Stomach (tissue), 9 donors: Measurements from ENCODE around the gene EYA3. TPM values are rescaled to one million over a fixed set of nuclear protein-coding genes. Genes with fewer than 3 reads are reported as not detected.
A peak's percentile ranks its signal among the peaks of the same experiment; 100 is the strongest.

Experiments
- DNase-seq, 2 donors: peaks; one replicate each; pipeline versions ENCODE4 v3.0.0 to v3.0.0-alpha.2; 2013 to 2019
- H3K27ac ChIP-seq, 5 donors: fragments of 200-600 bp in 4 of 5; sonication (generic) in 4 of 5; one replicate each; pipeline ENCODE4 v1.5.1; 2013 to 2019; ENCODE audit warnings: mild to moderate bottlenecking in 1 of 5, moderate library complexity in 1 of 5
- H3K27me3 ChIP-seq, 3 donors: fragments of 200-600 bp; sonication (generic); one replicate each; pipeline ENCODE4 v1.5.1; 2017 to 2019; ENCODE audit warnings: mixed run types in 1 of 3
- H3K36me3 ChIP-seq, 4 donors: fragments of 200-600 bp; sonication (generic); 1 replicate in 3 of 4; 2 replicates in 1 of 4; pipeline ENCODE4 v1.5.1; 2016 to 2019
- H3K4me1 ChIP-seq, 4 donors: fragments of 200-600 bp; sonication (generic); one replicate each; pipeline ENCODE4 v1.5.1; 2016 to 2019
- H3K4me3 ChIP-seq, 4 donors: fragments of 200-600 bp; sonication (generic) in 3 of 4; one replicate each; pipeline ENCODE4 v1.5.1; 2016 to 2019; ENCODE audit warnings: mild to moderate bottlenecking in 1 of 4
- H3K9me3 ChIP-seq, 4 donors: fragments of 200-600 bp; sonication (generic); one replicate each; pipeline ENCODE4 v1.5.1; 2016 to 2019
- CTCF ChIP-seq, 7 experiments: fragments of 450-650 bp in 4 of 7; fragments of 200-600 bp in 3 of 7; sonication (generic) in 3 of 7; IDR thresholded peaks; one replicate each; pipeline ENCODE4 v1.5.1; 2016 to 2019; ENCODE audit warnings: antibody characterized with exemption in 7 of 7, control low read depth in 2 of 7, mild to moderate bottlenecking in 1 of 7
- EP300 ChIP-seq: sonication (generic); formaldehyde crosslinking; IDR thresholded peaks from one replicate; pipeline ENCODE4 v1.6.1; 2017; ENCODE audit warnings: antibody characterized with exemption
- POLR2A ChIP-seq, 4 donors: fragments of 450-650 bp; IDR thresholded peaks; one replicate each; pipeline ENCODE4 v1.6.1; 2016; ENCODE audit warnings: antibody characterized with exemption in 4 of 4, control low read depth in 2 of 4, mild to moderate bottlenecking in 1 of 4, moderate library complexity in 1 of 4
- POLR2AphosphoS5 ChIP-seq, 3 donors: sonication (generic); formaldehyde crosslinking; IDR thresholded peaks; one replicate each; pipeline ENCODE4 v1.6.1; 2016; ENCODE audit warnings: antibody characterized with exemption in 3 of 3
- WGBS, 5 donors: extraction: QIAGEN DNeasy Blood & Tissue Kit in 3 of 5; methylation state at CpG; one replicate each; pipeline versions ENCODE4 v1.1.5 to v1.1.7; 2013 to 2018; 5-methylcytosine and 5-hydroxymethylcytosine counted together
- intact Hi-C: fragments of 100-400 bp; cut with DNase I; formaldehyde crosslinking; loops from one replicate; pipeline ENCODE4 v1.15.1; 2023; ENCODE audit warnings: low total_unique reads
- polyA plus RNA-seq, 3 donors: library from polyadenylated mRNA; stranded (reverse); fragments of 200-250 nt; gene quantifications; one replicate each; pipeline ENCODE4 v1.2.3, GENCODE V29; 2013
- total RNA-seq, 5 donors: library from RNA; depleted of rRNA; stranded (reverse); fragments of >200 nt; gene quantifications; one replicate each; pipeline versions ENCODE4 v1.1.0 to v1.2.3, GENCODE V29; 2014 to 2016
- donor health status: healthy with polysubstance abuse.
- donor health status: Bipolar disorder and iron deficiency.
- donor health status: healthy.

The EYA3 gene
- total and polyA plus RNA-seq, 8 donors = 2.9 to 38.2 (median 12.5) TPM

- Histone ChIP-seq H3K36me3 (peaks cover 0 to 8% (median 4%) of the 10 kb centered on the region in 4 donors), H3K27me3 (no peaks in the 10 kb centered on the region), H3K27ac (no peak overlapping the region), H3K4me1 (peaks cover 0 to 16% (median 8%) of the 10 kb centered on the region in 4 donors), H3K4me3 (no peak overlapping the region), H3K9me3 (no peaks in the 10 kb centered on the region)
- WGBS, 5 donors = 35 to 60% (median 46%) methylated on average over 4 of the region's 4 CpGs
- TF ChIP-seq POLR2AphosphoS5 (IDR thresholded peaks at IDR 0.05) (no peak), POLR2A (IDR thresholded peaks at IDR 0.05) (no peak), CTCF (IDR thresholded peaks at IDR 0.05) (no peak), EP300 (no peak)
- DNase-seq = peak in 1 of 2 donors; percentile 16
- intact Hi-C loops = no loop called here
These were observed 30.2 kb downstream of the EYA3 start for GRCh38 chr1:28058168-28058567.

DNA sequence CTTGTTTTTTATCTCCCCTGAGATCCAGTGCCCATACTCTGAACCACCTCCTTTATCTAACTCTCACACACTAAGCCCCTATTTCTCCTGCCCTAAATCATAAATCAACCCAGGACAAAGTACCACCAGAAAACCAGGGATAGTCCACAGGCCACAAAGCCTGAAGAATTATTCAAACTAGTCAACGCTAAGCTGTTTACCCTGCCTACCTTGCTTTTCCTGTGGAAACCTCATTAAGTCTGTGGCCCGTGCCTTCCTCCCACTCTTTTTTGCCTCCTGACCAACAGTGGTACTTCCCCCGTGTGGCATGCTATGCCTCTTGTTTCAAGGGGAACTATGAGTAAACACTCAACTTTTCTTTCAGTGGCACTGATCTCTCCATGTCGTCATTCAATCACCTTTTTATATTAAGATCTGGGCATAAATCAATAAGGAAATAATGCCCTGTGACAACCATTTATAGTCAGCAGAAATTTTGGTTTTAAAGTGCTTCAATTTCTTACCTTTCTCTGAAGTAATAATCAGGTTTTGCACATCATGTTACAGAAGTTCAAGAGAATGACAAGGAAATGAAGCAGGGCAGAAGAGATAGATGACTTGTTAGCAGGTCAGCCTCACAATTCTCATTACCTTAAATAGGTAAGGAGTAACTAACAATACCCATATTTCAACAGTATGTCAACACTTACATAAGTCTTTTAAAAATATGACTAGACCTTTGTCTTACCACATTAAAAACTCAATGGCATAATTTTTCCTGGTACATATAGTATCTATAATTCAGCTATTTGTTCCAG lies 32.1 kb downstream of the EYA3 start:
- H3K4me3 ChIP-seq = no peak overlapping the region
- TF ChIP-seq POLR2AphosphoS5 (IDR thresholded peaks at IDR 0.05) (no peak), POLR2A (IDR thresholded peaks at IDR 0.05) (no peak), CTCF (IDR thresholded peaks at IDR 0.05) (no peak), EP300 (no peak)
- peaks cover 0 to 19% (median 4%) of the 10 kb centered on the region in 4 donors for H3K36me3 ChIP-seq
- no peaks in the 10 kb centered on the region for H3K27me3 ChIP-seq
- H3K9me3 ChIP-seq = no peaks in the 10 kb centered on the region
- 31 to 55% (median 43%) methylated on average over 4 of the region's 4 CpGs for WGBS, 5 donors
- no peak overlapping the region for H3K27ac ChIP-seq
- DNase-seq = peak in 1 of 2 donors; percentile 49
- intact Hi-C loops = no loop called here
- peaks cover 0 to 16% (median 8%) of the 10 kb centered on the region in 4 donors for H3K4me1 ChIP-seq

- Histone ChIP-seq H3K36me3 (peaks cover 10 to 36% (median 27%) of the 10 kb centered on the region in 4 donors), H3K4me3 (no peak overlapping the region), H3K27me3 (no peaks in the 10 kb centered on the region), H3K4me1 (no peaks in the 10 kb centered on the region), H3K9me3 (no peaks in the 10 kb centered on the region), H3K27ac (no peak overlapping the region)
- TF ChIP-seq POLR2AphosphoS5 (IDR thresholded peaks at IDR 0.05) = no peak
- no peak for TF ChIP-seq POLR2A (IDR thresholded peaks at IDR 0.05)
- no peak for TF ChIP-seq CTCF (IDR thresholded peaks at IDR 0.05)
- no peak for TF ChIP-seq EP300
- intact Hi-C loops = no loop called here
- no peak for DNase-seq
- WGBS, 5 donors = 66 to 85% (median 70%) methylated on average over 1 of the region's 1 CpG
These were observed 37.6 kb downstream of the EYA3 start for GRCh38 chr1:28050776-28051175.

DNA sequence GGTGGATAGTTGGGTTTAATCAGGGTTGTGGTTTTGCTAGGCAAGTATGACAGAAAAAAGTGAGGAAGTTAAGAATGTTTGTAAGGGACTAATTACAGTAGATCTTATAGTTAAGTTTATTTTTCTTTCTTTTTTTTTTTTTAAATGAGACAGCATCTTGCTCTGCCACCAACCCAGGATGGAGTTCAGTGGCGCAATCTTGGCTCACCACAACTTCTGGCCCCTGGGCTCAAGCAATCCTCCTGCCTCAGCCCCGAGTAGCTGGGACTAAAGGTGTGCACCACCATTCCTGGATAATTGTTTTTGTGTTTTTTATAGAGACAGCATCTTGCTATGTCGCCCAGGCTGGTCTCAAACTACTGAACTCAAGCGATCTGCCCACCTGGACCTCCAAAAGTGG lies 41.7 kb downstream of the EYA3 start:
- TF ChIP-seq POLR2A (IDR thresholded peaks at IDR 0.05) (no peak), EP300 (no peak), CTCF (IDR thresholded peaks at IDR 0.05) (no peak), POLR2AphosphoS5 (IDR thresholded peaks at IDR 0.05) (no peak)
- Histone ChIP-seq H3K36me3 (peaks cover 10 to 46% (median 39%) of the 10 kb centered on the region in 4 donors), H3K9me3 (no peaks in the 10 kb centered on the region), H3K4me1 (no peaks in the 10 kb centered on the region), H3K27ac (no peak overlapping the region), H3K27me3 (no peaks in the 10 kb centered on the region), H3K4me3 (no peak overlapping the region)
- intact Hi-C loops = no loop called here
- DNase-seq = no peak
- WGBS, 5 donors = 89 to 97% (median 93%) methylated on average over 4 of the region's 4 CpGs
